ENCODE measurements around the gene YBX3. TPM values are rescaled to one million over a fixed set of nuclear protein-coding genes. Genes with fewer than 3 reads are reported as not detected.
"Not testable (repeated sequence)": the region's sequence is repeated elsewhere in the genome, so short reads cannot be mapped to it uniquely, and the experiment has no call there.

YBX3 gene
- total RNA-seq, 4 donors from 2014 or later: 610 to 832 (median 677) TPM

GRCh38 chr12:10750385-10750727 is 27.2 kb upstream of the YBX3 start:
- under 1% methylated on average over 4 of the region's 4 CpGs for WGBS
- H3K4me3 ChIP-seq: peak overlapping the region; percentile 32
- DNase-seq (ENCODE audit: low spot score in 2 of 2): no peak
- H3K4me1 ChIP-seq: peaks cover 13% of the 10 kb centered on the region
- no peaks in the 10 kb centered on the region for H3K27me3 ChIP-seq
- no peak for TF ChIP-seq POLR2A (IDR thresholded peaks at IDR 0.05)
- TF ChIP-seq POLR2AphosphoS5 (IDR thresholded peaks at IDR 0.05): no peak
- no peak for TF ChIP-seq CTCF (IDR thresholded peaks at IDR 0.05)
- no peak for TF ChIP-seq EP300 (IDR thresholded peaks at IDR 0.05)
- no peak overlapping the region for H3K27ac ChIP-seq
- H3K36me3 ChIP-seq: no peaks in the 10 kb centered on the region
- no peaks in the 10 kb centered on the region for H3K9me3 ChIP-seq

- H3K9me3 ChIP-seq: no peaks in the 10 kb centered on the region
- no peaks in the 10 kb centered on the region for H3K27me3 ChIP-seq
- 8% methylated on average over 17 of the region's 17 CpGs for WGBS
- DNase-seq (ENCODE audit: low spot score in 2 of 2): peak; percentile 85
- peaks cover 13% of the 10 kb centered on the region for H3K4me1 ChIP-seq
- peak in 1 of 3 donors; percentile 71 for TF ChIP-seq POLR2AphosphoS5 (IDR thresholded peaks at IDR 0.05)
- no peak for TF ChIP-seq EP300 (IDR thresholded peaks at IDR 0.05)
- TF ChIP-seq CTCF (IDR thresholded peaks at IDR 0.05): peak; percentile 87 to 94
- TF ChIP-seq POLR2A (IDR thresholded peaks at IDR 0.05): no peak
- H3K36me3 ChIP-seq: no peaks in the 10 kb centered on the region
- H3K4me3 ChIP-seq: peak overlapping the region; percentile 32
- peak overlapping the region; percentile 40 for H3K27ac ChIP-seq
Observed at GRCh38 chr12:10749700-10750384, 26.7 kb upstream of the YBX3 start.

- no peak overlapping the region for H3K4me3 ChIP-seq
- TF ChIP-seq EP300 (IDR thresholded peaks at IDR 0.05): no peak
- TF ChIP-seq POLR2A (IDR thresholded peaks at IDR 0.05): no peak
- no peak for TF ChIP-seq CTCF (IDR thresholded peaks at IDR 0.05)
- no peak for TF ChIP-seq POLR2AphosphoS5 (IDR thresholded peaks at IDR 0.05)
- H3K27me3 ChIP-seq: no peaks in the 10 kb centered on the region
- 62% methylated on average over 10 of the region's 11 CpGs for WGBS
- no peak for DNase-seq (ENCODE audit: low spot score in 2 of 2)
- H3K9me3 ChIP-seq: no peaks in the 10 kb centered on the region
- H3K4me1 ChIP-seq: peaks cover 13% of the 10 kb centered on the region
- no peaks in the 10 kb centered on the region for H3K36me3 ChIP-seq
- no peak overlapping the region for H3K27ac ChIP-seq
Observed at GRCh38 chr12:10747730-10748129, 24.6 kb upstream of the YBX3 start.

- H3K4me3 ChIP-seq; H3K27ac ChIP-seq; H3K27me3 ChIP-seq; DNase-seq (ENCODE audit: low spot score in 2 of 2); H3K36me3 ChIP-seq; H3K9me3 ChIP-seq; H3K4me1 ChIP-seq: not testable (repeated sequence)
- WGBS: 93% methylated on average over 6 of the region's 6 CpGs
Observed at GRCh38 chr12:10743420-10743819, 20.3 kb upstream of the YBX3 start.

- DNase-seq (ENCODE audit: low spot score in 2 of 2): no peak
- H3K27me3 ChIP-seq: no peaks in the 10 kb centered on the region
- TF ChIP-seq EP300 (IDR thresholded peaks at IDR 0.05): no peak
- no peak for TF ChIP-seq POLR2AphosphoS5 (IDR thresholded peaks at IDR 0.05)
- TF ChIP-seq POLR2A (IDR thresholded peaks at IDR 0.05): no peak
- TF ChIP-seq CTCF (IDR thresholded peaks at IDR 0.05): no peak
- H3K9me3 ChIP-seq: no peaks in the 10 kb centered on the region
- H3K4me1 ChIP-seq: no peaks in the 10 kb centered on the region
- H3K4me3 ChIP-seq: no peak overlapping the region
- no peak overlapping the region for H3K27ac ChIP-seq
- no peaks in the 10 kb centered on the region for H3K36me3 ChIP-seq
Observed at GRCh38 chr12:10741845-10742244, 18.7 kb upstream of the YBX3 start.

GRCh38 chr12:10740182-10740581 is 17.1 kb upstream of the YBX3 start:
- no peaks in the 10 kb centered on the region for H3K36me3 ChIP-seq
- no peaks in the 10 kb centered on the region for H3K27me3 ChIP-seq
- TF ChIP-seq POLR2A (IDR thresholded peaks at IDR 0.05): no peak
- no peak for TF ChIP-seq EP300 (IDR thresholded peaks at IDR 0.05)
- no peak for TF ChIP-seq CTCF (IDR thresholded peaks at IDR 0.05)
- no peak for TF ChIP-seq POLR2AphosphoS5 (IDR thresholded peaks at IDR 0.05)
- no peaks in the 10 kb centered on the region for H3K9me3 ChIP-seq
- no peaks in the 10 kb centered on the region for H3K4me1 ChIP-seq
- no peak for DNase-seq (ENCODE audit: low spot score in 2 of 2)
- 66% methylated on average over 1 of the region's 1 CpG for WGBS
- H3K27ac ChIP-seq: no peak overlapping the region
- no peak overlapping the region for H3K4me3 ChIP-seq
